ENCODE results near the gene UVRAG. TPM values are rescaled to one million over a fixed set of nuclear protein-coding genes. Genes with fewer than 3 reads are reported as not detected.

The UVRAG gene
- total RNA-seq, 1 experiment from 2014 or later = 52.7 TPM

GRCh38 chr11:75809991-75810390, 5.0 kb upstream of the UVRAG start:
- no peaks in the 10 kb centered on the region for H3K9me2 ChIP-seq (replicated peaks; ENCODE audit: insufficient read depth, low read length)
- H3K4me3 ChIP-seq (ENCODE audit: low read length) = no peak overlapping the region
- H3K9me3 ChIP-seq (ENCODE audit: low read length) = no peaks in the 10 kb centered on the region
- H4K20me1 ChIP-seq (ENCODE audit: insufficient read depth, low read depth, low read length) = no peaks in the 10 kb centered on the region
- H3K4me1 ChIP-seq (ENCODE audit: low read length) = peaks cover 33% of the 10 kb centered on the region
- DNase-seq = no peak
- H3K36me3 ChIP-seq (ENCODE audit: insufficient read depth, low read length) = no peaks in the 10 kb centered on the region
- H3K27me3 ChIP-seq (ENCODE audit: low read length) = no peaks in the 10 kb centered on the region
- no peak overlapping the region for H3K4me2 ChIP-seq (ENCODE audit: low read depth, low read length, poor library complexity, severe bottlenecking)
- H3K79me2 ChIP-seq (ENCODE audit: low read length) = no peaks in the 10 kb centered on the region
- H3K9ac ChIP-seq (ENCODE audit: low read length) = no peak overlapping the region
- H3K27ac ChIP-seq (ENCODE audit: low read length) = no peak overlapping the region
- H2AFZ ChIP-seq (ENCODE audit: low read length) = no peak overlapping the region

- no peaks in the 10 kb centered on the region for H3K27me3 ChIP-seq (ENCODE audit: low read length)
- H2AFZ ChIP-seq (ENCODE audit: low read length) = no peak overlapping the region
- no peaks in the 10 kb centered on the region for H3K9me2 ChIP-seq (replicated peaks; ENCODE audit: insufficient read depth, low read length)
- H3K9ac ChIP-seq (ENCODE audit: low read length) = no peak overlapping the region
- no peaks in the 10 kb centered on the region for H3K9me3 ChIP-seq (ENCODE audit: low read length)
- no peak overlapping the region for H3K27ac ChIP-seq (ENCODE audit: low read length)
- DNase-seq = no peak
- H3K4me1 ChIP-seq (ENCODE audit: low read length) = peaks cover 33% of the 10 kb centered on the region
- no peak overlapping the region for H3K4me3 ChIP-seq (ENCODE audit: low read length)
- peaks cover 6% of the 10 kb centered on the region for H3K79me2 ChIP-seq (ENCODE audit: low read length)
- no peak overlapping the region for H3K4me2 ChIP-seq (ENCODE audit: low read depth, low read length, poor library complexity, severe bottlenecking)
- H4K20me1 ChIP-seq (ENCODE audit: insufficient read depth, low read depth, low read length) = no peaks in the 10 kb centered on the region
- H3K36me3 ChIP-seq (ENCODE audit: insufficient read depth, low read length) = no peaks in the 10 kb centered on the region
Measured at GRCh38 chr11:75810637-75811390, 4.2 kb upstream of the UVRAG start.

GRCh38 chr11:75811485-75811884, 3.5 kb upstream of the UVRAG start:
- DNase-seq = no peak
- H3K27ac ChIP-seq (ENCODE audit: low read length) = no peak overlapping the region
- no peak overlapping the region for H3K9ac ChIP-seq (ENCODE audit: low read length)
- H3K27me3 ChIP-seq (ENCODE audit: low read length) = no peaks in the 10 kb centered on the region
- H3K4me3 ChIP-seq (ENCODE audit: low read length) = no peak overlapping the region
- H3K9me2 ChIP-seq (replicated peaks; ENCODE audit: insufficient read depth, low read length) = no peaks in the 10 kb centered on the region
- H3K9me3 ChIP-seq (ENCODE audit: low read length) = no peaks in the 10 kb centered on the region
- H3K4me2 ChIP-seq (ENCODE audit: low read depth, low read length, poor library complexity, severe bottlenecking) = no peak overlapping the region
- peaks cover 33% of the 10 kb centered on the region for H3K4me1 ChIP-seq (ENCODE audit: low read length)
- H3K79me2 ChIP-seq (ENCODE audit: low read length) = peaks cover 13% of the 10 kb centered on the region
- H3K36me3 ChIP-seq (ENCODE audit: insufficient read depth, low read length) = no peaks in the 10 kb centered on the region
- H2AFZ ChIP-seq (ENCODE audit: low read length) = no peak overlapping the region
- no peaks in the 10 kb centered on the region for H4K20me1 ChIP-seq (ENCODE audit: insufficient read depth, low read depth, low read length)

GRCh38 chr11:75812542-75813040, 2.4 kb upstream of the UVRAG start:
- H3K4me1 ChIP-seq (ENCODE audit: low read length) = peaks cover 42% of the 10 kb centered on the region
- no peak overlapping the region for H3K27ac ChIP-seq (ENCODE audit: low read length)
- H3K36me3 ChIP-seq (ENCODE audit: insufficient read depth, low read length) = no peaks in the 10 kb centered on the region
- H3K27me3 ChIP-seq (ENCODE audit: low read length) = no peaks in the 10 kb centered on the region
- H3K9ac ChIP-seq (ENCODE audit: low read length) = no peak overlapping the region
- no peak for DNase-seq
- no peaks in the 10 kb centered on the region for H4K20me1 ChIP-seq (ENCODE audit: insufficient read depth, low read depth, low read length)
- H3K4me2 ChIP-seq (ENCODE audit: low read depth, low read length, poor library complexity, severe bottlenecking) = no peak overlapping the region
- no peaks in the 10 kb centered on the region for H3K9me3 ChIP-seq (ENCODE audit: low read length)
- no peaks in the 10 kb centered on the region for H3K9me2 ChIP-seq (replicated peaks; ENCODE audit: insufficient read depth, low read length)
- no peak overlapping the region for H2AFZ ChIP-seq (ENCODE audit: low read length)
- H3K4me3 ChIP-seq (ENCODE audit: low read length) = no peak overlapping the region
- peaks cover 24% of the 10 kb centered on the region for H3K79me2 ChIP-seq (ENCODE audit: low read length)

GRCh38 chr11:75813124-75813523, 1.9 kb upstream of the UVRAG start:
- peaks cover 29% of the 10 kb centered on the region for H3K79me2 ChIP-seq (ENCODE audit: low read length)
- no peaks in the 10 kb centered on the region for H3K9me3 ChIP-seq (ENCODE audit: low read length)
- no peaks in the 10 kb centered on the region for H3K27me3 ChIP-seq (ENCODE audit: low read length)
- H3K9me2 ChIP-seq (replicated peaks; ENCODE audit: insufficient read depth, low read length) = no peaks in the 10 kb centered on the region
- no peak for DNase-seq
- peak overlapping the region; percentile 80 for H3K4me2 ChIP-seq (ENCODE audit: low read depth, low read length, poor library complexity, severe bottlenecking)
- H3K36me3 ChIP-seq (ENCODE audit: insufficient read depth, low read length) = no peaks in the 10 kb centered on the region
- peak overlapping the region; percentile 94; the same call in 1 of the 2 replicates for H3K9ac ChIP-seq (ENCODE audit: low read length)
- H3K27ac ChIP-seq (ENCODE audit: low read length) = no peak overlapping the region
- no peaks in the 10 kb centered on the region for H4K20me1 ChIP-seq (ENCODE audit: insufficient read depth, low read depth, low read length)
- H3K4me1 ChIP-seq (ENCODE audit: low read length) = peaks cover 47% of the 10 kb centered on the region
- no peak overlapping the region for H3K4me3 ChIP-seq (ENCODE audit: low read length)
- no peak overlapping the region for H2AFZ ChIP-seq (ENCODE audit: low read length)

GRCh38 chr11:75813622-75814039, 1.4 kb upstream of the UVRAG start:
- Histone ChIP-seq H4K20me1 (ENCODE audit: insufficient read depth, low read depth, low read length) (no peaks in the 10 kb centered on the region), H3K27me3 (ENCODE audit: low read length) (no peaks in the 10 kb centered on the region), H3K4me3 (ENCODE audit: low read length) (peak overlapping the region; percentile 87), H3K9me2 (replicated peaks; ENCODE audit: insufficient read depth, low read length) (no peaks in the 10 kb centered on the region), H3K36me3 (ENCODE audit: insufficient read depth, low read length) (no peaks in the 10 kb centered on the region), H3K79me2 (ENCODE audit: low read length) (peaks cover 34% of the 10 kb centered on the region), H3K27ac (ENCODE audit: low read length) (no peak overlapping the region), H3K9me3 (ENCODE audit: low read length) (no peaks in the 10 kb centered on the region), H3K4me2 (ENCODE audit: low read depth, low read length, poor library complexity, severe bottlenecking) (peak overlapping the region; percentile 80), H2AFZ (ENCODE audit: low read length) (peak overlapping the region; percentile 50; the same call in 1 of the 2 replicates), H3K9ac (ENCODE audit: low read length) (peak overlapping the region; percentile 94), H3K4me1 (ENCODE audit: low read length) (peaks cover 51% of the 10 kb centered on the region)
- DNase-seq = no peak

GRCh38 chr11:75814363-75814676, 690 bp upstream of the UVRAG start:
- peaks cover 51% of the 10 kb centered on the region for H3K4me1 ChIP-seq (ENCODE audit: low read length)
- peak overlapping the region; percentile 50 for H2AFZ ChIP-seq (ENCODE audit: low read length)
- no peaks in the 10 kb centered on the region for H3K36me3 ChIP-seq (ENCODE audit: insufficient read depth, low read length)
- DNase-seq = no peak
- no peak overlapping the region; the same call in 1 of the 2 replicates for H3K27ac ChIP-seq (ENCODE audit: low read length)
- no peaks in the 10 kb centered on the region for H3K27me3 ChIP-seq (ENCODE audit: low read length)
- no peaks in the 10 kb centered on the region for H3K9me2 ChIP-seq (replicated peaks; ENCODE audit: insufficient read depth, low read length)
- H3K9me3 ChIP-seq (ENCODE audit: low read length) = no peaks in the 10 kb centered on the region
- H3K4me3 ChIP-seq (ENCODE audit: low read length) = peak overlapping the region; percentile 87
- H3K79me2 ChIP-seq (ENCODE audit: low read length) = peaks cover 41% of the 10 kb centered on the region
- H4K20me1 ChIP-seq (ENCODE audit: insufficient read depth, low read depth, low read length) = no peaks in the 10 kb centered on the region
- H3K9ac ChIP-seq (ENCODE audit: low read length) = peak overlapping the region; percentile 94
- H3K4me2 ChIP-seq (ENCODE audit: low read depth, low read length, poor library complexity, severe bottlenecking) = peak overlapping the region; percentile 80

- no peaks in the 10 kb centered on the region for H3K9me3 ChIP-seq (ENCODE audit: low read length)
- no peaks in the 10 kb centered on the region for H3K9me2 ChIP-seq (replicated peaks; ENCODE audit: insufficient read depth, low read length)
- peak overlapping the region; percentile 82 for H3K27ac ChIP-seq (ENCODE audit: low read length)
- H3K4me2 ChIP-seq (ENCODE audit: low read depth, low read length, poor library complexity, severe bottlenecking) = peak overlapping the region; percentile 80
- peak; percentile 75 for DNase-seq
- H3K4me1 ChIP-seq (ENCODE audit: low read length) = peaks cover 43% of the 10 kb centered on the region
- no peak overlapping the region for H2AFZ ChIP-seq (ENCODE audit: low read length)
- no peaks in the 10 kb centered on the region for H4K20me1 ChIP-seq (ENCODE audit: insufficient read depth, low read depth, low read length)
- H3K4me3 ChIP-seq (ENCODE audit: low read length) = peak overlapping the region; percentile 87
- peak overlapping the region; percentile 94 for H3K9ac ChIP-seq (ENCODE audit: low read length)
- H3K36me3 ChIP-seq (ENCODE audit: insufficient read depth, low read length) = no peaks in the 10 kb centered on the region
- no peaks in the 10 kb centered on the region for H3K27me3 ChIP-seq (ENCODE audit: low read length)
- H3K79me2 ChIP-seq (ENCODE audit: low read length) = peaks cover 53% of the 10 kb centered on the region
Measured at GRCh38 chr11:75815345-75816168, 547 bp downstream of the UVRAG start.
